ENCODE measurements around the gene NSUN2. TPM values are rescaled to one million over a fixed set of nuclear protein-coding genes. Genes with fewer than 3 reads are reported as not detected.

Gene NSUN2
- polyA plus RNA-seq, 2 of the 4 experiments (the other 2 are of a cell fraction): 95.7 to 101 TPM

- no peak for TF ChIP-seq BCL3 (IDR thresholded peaks at IDR 0.05)
- no peak for TF ChIP-seq HES2 (IDR thresholded peaks at IDR 0.05)
- TF ChIP-seq FOSL2 (IDR thresholded peaks at IDR 0.05): no peak
- TF ChIP-seq FOSL2 (CRISPR knock-in tag; IDR thresholded peaks at IDR 0.05): no peak
- no peak for TF ChIP-seq HOXA7 (CRISPR knock-in tag; IDR thresholded peaks at IDR 0.05)
- TF ChIP-seq HDAC2 (IDR thresholded peaks at IDR 0.05): no peak
- TF ChIP-seq, protein P1, sequence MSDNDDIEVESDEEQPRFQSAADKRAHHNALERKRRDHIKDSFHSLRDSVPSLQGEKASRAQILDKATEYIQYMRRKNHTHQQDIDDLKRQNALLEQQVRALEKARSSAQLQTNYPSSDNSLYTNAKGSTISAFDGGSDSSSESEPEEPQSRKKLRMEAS (IDR thresholded peaks at IDR 0.05): no peak
- no peak for TF ChIP-seq RNF2 (IDR thresholded peaks at IDR 0.05; ENCODE audit: borderline replicate concordance, low read depth)
- TF ChIP-seq RARB (CRISPR knock-in tag; IDR thresholded peaks at IDR 0.05): no peak
- TF ChIP-seq CEBPB (IDR thresholded peaks at IDR 0.05): no peak
- TF ChIP-seq EP300 (IDR thresholded peaks at IDR 0.05): no peak
- no peak for TF ChIP-seq PBX3 (IDR thresholded peaks at IDR 0.05)
- no peak for TF ChIP-seq RFX5 (IDR thresholded peaks at IDR 0.05)
- TF ChIP-seq RCOR1 (IDR thresholded peaks at IDR 0.05; ENCODE audit: low read depth, low read length): no peak
- TF ChIP-seq NR3C1 (IDR thresholded peaks at IDR 0.05): no peak
- TF ChIP-seq FOSB (CRISPR knock-in tag; IDR thresholded peaks at IDR 0.05): no peak
- TF ChIP-seq, protein P2, sequence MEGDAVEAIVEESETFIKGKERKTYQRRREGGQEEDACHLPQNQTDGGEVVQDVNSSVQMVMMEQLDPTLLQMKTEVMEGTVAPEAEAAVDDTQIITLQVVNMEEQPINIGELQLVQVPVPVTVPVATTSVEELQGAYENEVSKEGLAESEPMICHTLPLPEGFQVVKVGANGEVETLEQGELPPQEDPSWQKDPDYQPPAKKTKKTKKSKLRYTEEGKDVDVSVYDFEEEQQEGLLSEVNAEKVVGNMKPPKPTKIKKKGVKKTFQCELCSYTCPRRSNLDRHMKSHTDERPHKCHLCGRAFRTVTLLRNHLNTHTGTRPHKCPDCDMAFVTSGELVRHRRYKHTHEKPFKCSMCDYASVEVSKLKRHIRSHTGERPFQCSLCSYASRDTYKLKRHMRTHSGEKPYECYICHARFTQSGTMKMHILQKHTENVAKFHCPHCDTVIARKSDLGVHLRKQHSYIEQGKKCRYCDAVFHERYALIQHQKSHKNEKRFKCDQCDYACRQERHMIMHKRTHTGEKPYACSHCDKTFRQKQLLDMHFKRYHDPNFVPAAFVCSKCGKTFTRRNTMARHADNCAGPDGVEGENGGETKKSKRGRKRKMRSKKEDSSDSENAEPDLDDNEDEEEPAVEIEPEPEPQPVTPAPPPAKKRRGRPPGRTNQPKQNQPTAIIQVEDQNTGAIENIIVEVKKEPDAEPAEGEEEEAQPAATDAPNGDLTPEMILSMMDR (IDR thresholded peaks at IDR 0.05): no peak
- no peak overlapping the region for H3K4me2 ChIP-seq
- H3K4me3 ChIP-seq: no peak overlapping the region
- no peak for DNase-seq (ENCODE audit: low read depth in 1 of 2, low spot score in 1 of 2)
- WGBS (ENCODE audit: missing lambda C conversion rate): 90% methylated on average over 20 of the region's 20 CpGs
- CTCF ChIA-PET: interaction anchor here (0.7 to 1.6 kb wide), 4 partner anchors 9 to 134 kb away, joined by 3 to 4 read pairs (median 4); no protein-coding TSS in a partner anchor
- H3K4me1 ChIP-seq: no peaks in the 10 kb centered on the region
- POLR2A ChIA-PET: no interaction called here
- no peak for ATAC-seq
- FAIRE-seq: no peak
- no peak overlapping the region for H3K27ac ChIP-seq
- no peaks in the 10 kb centered on the region for H3K9me3 ChIP-seq
These were observed 21.2 kb downstream of the NSUN2 start for GRCh38 chr5:6611334-6612256.

- Histone ChIP-seq H3K27ac (no peak overlapping the region), H3K4me3 (no peak overlapping the region), H3K4me1 (no peaks in the 10 kb centered on the region), H3K4me2 (no peak overlapping the region), H3K9me3 (no peaks in the 10 kb centered on the region)
- POLR2A ChIA-PET: no interaction called here
- ATAC-seq (no peak), DNase-seq (ENCODE audit: low read depth in 1 of 2, low spot score in 1 of 2) (no peak), FAIRE-seq (no peak)
- WGBS (ENCODE audit: missing lambda C conversion rate): 88% methylated on average over 3 of the region's 3 CpGs
- CTCF ChIA-PET: interaction anchor here (1.0 kb wide), 1 partner anchor 11 kb away, joined by 3 read pairs; no protein-coding TSS in a partner anchor
- TF ChIP-seq, protein P3, sequence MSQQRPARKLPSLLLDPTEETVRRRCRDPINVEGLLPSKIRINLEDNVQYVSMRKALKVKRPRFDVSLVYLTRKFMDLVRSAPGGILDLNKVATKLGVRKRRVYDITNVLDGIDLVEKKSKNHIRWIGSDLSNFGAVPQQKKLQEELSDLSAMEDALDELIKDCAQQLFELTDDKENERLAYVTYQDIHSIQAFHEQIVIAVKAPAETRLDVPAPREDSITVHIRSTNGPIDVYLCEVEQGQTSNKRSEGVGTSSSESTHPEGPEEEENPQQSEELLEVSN (IDR thresholded peaks at IDR 0.05; ENCODE audit: borderline replicate concordance, low read depth): no peak
- TF ChIP-seq REST (IDR thresholded peaks at IDR 0.05): no peak
- TF ChIP-seq RARB (CRISPR knock-in tag; IDR thresholded peaks at IDR 0.05): no peak
- TF ChIP-seq, protein P4, sequence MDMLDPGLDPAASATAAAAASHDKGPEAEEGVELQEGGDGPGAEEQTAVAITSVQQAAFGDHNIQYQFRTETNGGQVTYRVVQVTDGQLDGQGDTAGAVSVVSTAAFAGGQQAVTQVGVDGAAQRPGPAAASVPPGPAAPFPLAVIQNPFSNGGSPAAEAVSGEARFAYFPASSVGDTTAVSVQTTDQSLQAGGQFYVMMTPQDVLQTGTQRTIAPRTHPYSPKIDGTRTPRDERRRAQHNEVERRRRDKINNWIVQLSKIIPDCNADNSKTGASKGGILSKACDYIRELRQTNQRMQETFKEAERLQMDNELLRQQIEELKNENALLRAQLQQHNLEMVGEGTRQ (IDR thresholded peaks at IDR 0.05): no peak
- no peak for TF ChIP-seq MAZ (IDR thresholded peaks at IDR 0.05; ENCODE audit: borderline replicate concordance, low read depth, low read length)
- no peak for TF ChIP-seq RAD21 (conservative IDR thresholded peaks at IDR 0.05 in 1 of 2, IDR thresholded peaks at IDR 0.05 in 1 of 2)
- TF ChIP-seq JUNB (IDR thresholded peaks at IDR 0.05): no peak
- no peak for TF ChIP-seq NR3C1 (IDR thresholded peaks at IDR 0.05)
- TF ChIP-seq PBX3 (IDR thresholded peaks at IDR 0.05): no peak
- no peak for TF ChIP-seq ZSCAN20 (CRISPR knock-in tag; IDR thresholded peaks at IDR 0.05)
- no peak for TF ChIP-seq ZNF302 (CRISPR knock-in tag; IDR thresholded peaks at IDR 0.05)
These were observed 24.8 kb downstream of the NSUN2 start for GRCh38 chr5:6608016-6608415.
